Hepatic stellate cell (primary cell): Measurements from ENCODE around the gene NLRP14.

Experiments used
- DNase-seq: peaks from one replicate; pipeline ENCODE4 v3.0.0; 2011; ENCODE audit warnings: low spot score

Gene NLRP14

GRCh38 chr11:7056828-7057513, 36.7 kb downstream of the NLRP14 start:
- DNase-seq: no peak

- DNase-seq: no peak
Measured at GRCh38 chr11:7057641-7058040, 37.4 kb downstream of the NLRP14 start.

- DNase-seq: peak; percentile 35
Measured at GRCh38 chr11:7060868-7061267, 40.6 kb downstream of the NLRP14 start.

- no peak for DNase-seq
Measured at GRCh38 chr11:7062534-7062933, 42.3 kb downstream of the NLRP14 start.

- DNase-seq: no peak
Measured at GRCh38 chr11:7072401-7073028, 52.2 kb downstream of the NLRP14 start.

GRCh38 chr11:7077101-7077500, 56.8 kb downstream of the NLRP14 start:
- no peak for DNase-seq

- no peak for DNase-seq
Measured at GRCh38 chr11:7079545-7080135, 59.4 kb downstream of the NLRP14 start.

- DNase-seq: no peak
Measured at GRCh38 chr11:7080900-7081299, 60.6 kb downstream of the NLRP14 start.

- no peak for DNase-seq
Measured at GRCh38 chr11:7081441-7081840, 61.2 kb downstream of the NLRP14 start.

GRCh38 chr11:7088921-7089320, 68.6 kb downstream of the NLRP14 start, which contains the start of gene RBMXL2:
TSS of gene RBMXL2 (plus strand) at chr11:7088998. CDS start at chr11:7089121, 123 bp downstream.
- DNase-seq: no peak

GRCh38 chr11:7089328-7090251, 69.3 kb downstream of the NLRP14 start:
- no peak for DNase-seq

GRCh38 chr11:7098235-7098832, 78.1 kb downstream of the NLRP14 start:
- DNase-seq: peak; percentile 27

- DNase-seq: no peak
Measured at GRCh38 chr11:7115780-7116179, 95.5 kb downstream of the NLRP14 start.

- no peak for DNase-seq
Measured at GRCh38 chr11:7116370-7116769, 96.1 kb downstream of the NLRP14 start.
